Medulla oblongata (tissue), 1 donor: ENCODE results near the gene HIP1R.
"Not testable (repeated sequence)": the region's sequence is repeated elsewhere in the genome, so short reads cannot be mapped to it uniquely, and the experiment has no call there.

Source experiments
- DNase-seq: peaks from one replicate; pipeline ENCODE4 v3.0.0-alpha.2; 2015; ENCODE audit errors: extremely low spot score

Gene HIP1R

GRCh38 chr12:122874081-122874480 lies 38.8 kb downstream of the HIP1R start:
- DNase-seq, result no peak

GRCh38 chr12:122875590-122876220 lies 40.4 kb downstream of the HIP1R start:
- DNase-seq, result no peak

- DNase-seq, result not testable (repeated sequence)
These were observed 41.0 kb downstream of the HIP1R start for GRCh38 chr12:122876281-122876680.

DNA sequence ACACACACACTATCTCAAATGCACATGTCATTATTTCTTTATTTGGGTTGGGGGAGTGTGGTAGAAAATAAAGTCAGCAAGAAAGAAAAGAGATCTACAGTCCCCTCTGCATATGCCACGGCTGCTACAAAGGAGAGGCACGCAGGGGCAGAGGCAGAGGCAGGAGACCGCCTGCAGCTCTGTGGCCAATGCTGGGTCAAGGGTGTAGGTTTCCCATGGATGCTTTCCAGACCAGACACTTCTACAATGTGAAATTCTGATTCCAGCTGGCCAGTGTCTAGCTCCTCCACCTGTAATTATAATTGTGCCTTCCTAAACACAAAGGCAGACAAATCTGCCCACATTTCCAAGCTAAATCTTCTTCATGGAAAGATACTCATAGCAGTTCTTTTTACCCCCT lies 41.5 kb downstream of the HIP1R start:
- DNase-seq, result no peak

DNA sequence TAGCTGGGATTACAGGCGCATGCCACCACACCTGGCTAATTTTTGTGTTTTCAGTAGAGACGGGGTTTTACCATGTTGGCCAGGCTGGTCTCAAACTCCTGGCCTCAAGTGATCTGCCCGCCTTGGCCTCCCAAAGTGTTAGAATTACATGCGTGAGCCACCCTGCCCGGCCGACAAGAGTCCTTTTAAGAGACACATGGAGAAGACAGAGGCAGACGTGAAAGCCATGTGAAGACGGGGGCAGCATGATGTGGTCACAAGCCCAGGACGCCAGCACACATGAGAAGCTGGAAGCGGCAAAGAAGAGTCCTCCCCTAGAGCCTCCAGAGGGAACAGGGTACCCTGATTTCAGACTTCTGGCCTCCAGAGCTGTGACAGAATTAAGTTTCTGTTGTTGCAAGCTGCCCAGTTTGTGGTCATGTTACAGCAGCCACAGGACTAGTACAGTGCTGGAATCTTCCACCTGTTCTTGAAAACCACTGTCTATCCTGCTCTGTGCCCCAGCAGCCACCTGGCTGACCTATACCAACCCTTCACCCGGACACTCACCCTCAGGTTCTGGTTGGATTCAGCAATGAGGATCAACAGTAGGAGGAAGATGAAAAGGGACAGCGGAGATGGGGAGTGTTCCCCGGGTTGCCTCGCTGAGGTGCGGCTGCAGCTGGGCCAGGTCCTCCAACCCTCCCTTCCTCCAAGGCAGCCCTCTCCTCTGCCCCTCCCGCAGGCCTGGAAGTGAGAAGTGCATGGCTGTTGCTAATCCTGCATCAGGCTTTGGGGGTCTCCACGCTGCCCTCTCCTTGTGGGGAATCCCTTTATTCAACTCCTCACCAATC lies 43.7 kb downstream of the HIP1R start:
- DNase-seq, result no peak

DNA sequence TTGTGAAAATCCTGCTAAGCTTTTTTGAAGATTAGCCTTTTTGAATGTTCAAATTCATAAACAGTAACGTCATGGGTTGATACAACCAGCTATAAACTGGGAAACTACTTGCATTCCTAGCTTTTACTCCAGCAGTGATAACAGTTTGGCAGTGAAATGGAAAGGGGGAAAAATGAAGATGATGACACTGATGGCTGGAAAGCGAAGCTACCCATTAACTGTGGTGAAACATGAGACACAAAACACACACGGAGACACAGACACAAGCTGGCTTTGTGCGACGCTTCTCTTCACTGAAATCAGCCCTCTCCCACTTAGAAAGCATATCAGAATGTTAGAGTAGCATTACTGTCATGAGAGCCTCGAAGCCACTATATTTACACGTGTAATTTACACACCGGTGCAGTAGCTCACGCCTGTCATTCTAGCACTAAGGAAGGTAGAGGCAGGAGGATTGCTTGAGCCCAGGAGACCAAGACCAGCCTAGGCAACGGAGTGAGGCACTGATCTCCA lies 45.0 kb downstream of the HIP1R start:
- DNase-seq, result no peak

GRCh38 chr12:122880668-122881067 lies 45.4 kb downstream of the HIP1R start:
- peak; percentile 84 for DNase-seq

- DNase-seq, result no peak
These were observed 47.8 kb downstream of the HIP1R start for GRCh38 chr12:122882908-122883558.

DNA sequence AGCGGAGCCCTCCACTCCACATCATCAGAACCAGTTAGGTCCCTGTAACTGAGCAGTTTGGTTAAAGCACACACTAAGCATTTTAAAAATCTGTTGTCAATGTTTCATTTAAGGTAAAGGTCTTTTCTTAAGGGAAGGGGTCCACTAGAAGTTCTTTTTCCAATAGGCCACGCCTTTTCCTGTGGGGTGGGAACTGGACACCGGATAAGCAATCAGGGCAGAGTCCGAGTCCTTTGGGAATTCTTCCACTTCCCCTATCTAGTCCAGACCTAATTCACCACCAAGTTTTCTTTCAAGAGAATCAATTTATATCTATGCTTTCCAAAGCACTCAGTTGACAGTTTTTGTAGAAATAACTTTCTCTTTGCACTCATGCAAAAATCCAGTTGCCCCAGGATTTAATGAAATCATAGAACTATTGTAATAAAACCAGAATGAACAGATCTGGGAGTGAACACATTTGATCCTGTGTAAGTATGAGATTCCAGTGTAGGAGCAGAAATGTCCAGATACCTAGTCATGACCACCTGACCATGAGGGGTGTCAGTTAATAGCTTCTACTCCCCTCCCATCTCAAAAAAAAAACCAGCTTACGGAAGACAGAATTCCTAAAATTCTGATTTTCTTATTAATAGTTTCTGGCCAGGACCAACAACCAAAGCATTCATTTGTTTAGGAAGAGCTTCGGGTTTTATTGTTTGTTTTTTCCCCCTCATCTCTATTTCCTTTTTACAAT lies 49.0 kb downstream of the HIP1R start:
- DNase-seq, result no peak

DNA sequence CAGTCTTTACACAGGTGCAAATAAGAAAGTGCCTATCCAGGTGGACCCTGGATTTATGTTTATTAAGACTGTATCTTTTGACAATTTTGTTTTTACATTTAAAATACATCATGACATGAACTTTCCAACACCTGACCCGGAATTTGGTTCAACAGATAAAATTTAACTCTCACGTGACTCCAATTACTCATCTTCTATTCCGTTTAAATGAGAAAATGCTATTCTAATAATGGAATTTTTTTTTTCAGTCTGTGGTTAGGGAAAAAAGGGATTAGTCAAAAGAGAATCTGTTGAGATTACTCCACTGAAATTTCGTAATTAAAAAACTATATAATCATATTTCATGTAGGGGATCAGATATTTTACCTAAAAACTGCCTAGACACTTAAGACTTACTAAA lies 49.6 kb downstream of the HIP1R start:
- DNase-seq, result no peak

DNA sequence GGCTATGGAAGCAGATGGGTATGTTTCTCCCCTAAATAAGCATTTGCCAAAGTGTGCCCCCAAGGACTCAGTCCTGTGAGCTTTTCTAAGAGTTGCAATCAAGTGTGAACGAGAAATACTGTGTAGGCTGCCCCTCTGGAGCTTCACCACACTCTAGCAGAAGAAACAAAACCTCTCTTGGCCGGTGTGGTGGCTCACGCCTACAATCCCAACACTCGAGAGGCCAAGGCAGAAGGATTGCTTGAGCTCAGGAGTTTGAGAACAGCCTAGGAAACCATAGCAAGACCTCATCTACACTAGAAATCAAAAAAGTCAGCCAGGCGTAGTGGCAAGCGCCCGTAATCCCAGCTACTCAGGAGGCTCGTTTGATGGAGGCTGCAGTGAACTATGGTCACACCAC lies 50.9 kb downstream of the HIP1R start:
- DNase-seq, result no peak

DNA sequence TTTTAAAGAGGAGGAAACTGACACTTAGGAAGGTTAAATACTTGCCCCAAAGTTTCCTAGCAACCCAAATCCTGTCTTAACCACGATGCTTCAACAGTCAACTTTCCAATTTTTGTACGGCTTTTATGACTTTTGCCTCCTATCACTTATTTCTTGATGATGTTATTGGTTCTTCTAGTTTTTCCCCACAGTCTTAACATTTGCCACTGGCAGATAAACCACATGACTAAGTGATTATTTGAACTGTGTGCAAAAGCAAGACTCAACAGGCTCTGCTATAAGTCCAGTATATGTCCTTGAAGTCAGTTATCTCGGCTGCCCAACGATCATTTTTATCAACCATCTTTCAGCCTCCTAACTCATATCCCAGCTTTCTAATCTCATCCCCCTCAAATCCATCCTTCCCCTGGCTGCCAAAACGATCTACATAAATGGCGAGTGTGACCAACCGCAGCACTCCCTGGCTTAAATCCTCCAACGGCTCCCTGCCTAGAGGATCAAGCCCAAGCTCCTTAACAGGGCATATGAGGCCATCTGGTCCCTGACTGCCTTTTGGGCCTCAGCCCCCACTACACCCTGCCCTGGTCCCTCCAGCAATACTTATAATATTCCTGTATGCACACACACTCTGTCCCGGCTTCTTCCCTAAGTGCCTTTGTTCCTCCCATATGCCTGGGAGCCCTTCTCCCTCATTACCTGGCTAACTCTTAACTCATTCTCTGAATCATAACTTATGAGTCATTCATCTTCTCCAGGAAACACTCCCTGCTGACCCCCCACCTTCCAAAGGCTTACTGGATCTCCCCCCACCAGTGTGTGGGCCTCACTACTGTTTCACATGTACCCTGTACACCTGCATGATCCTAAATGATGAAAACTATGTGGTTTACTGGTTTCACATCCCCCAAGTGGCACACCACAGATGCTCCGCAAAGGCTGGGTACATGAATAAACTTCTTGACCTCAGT lies 51.9 kb downstream of the HIP1R start:
- no peak for DNase-seq

DNA sequence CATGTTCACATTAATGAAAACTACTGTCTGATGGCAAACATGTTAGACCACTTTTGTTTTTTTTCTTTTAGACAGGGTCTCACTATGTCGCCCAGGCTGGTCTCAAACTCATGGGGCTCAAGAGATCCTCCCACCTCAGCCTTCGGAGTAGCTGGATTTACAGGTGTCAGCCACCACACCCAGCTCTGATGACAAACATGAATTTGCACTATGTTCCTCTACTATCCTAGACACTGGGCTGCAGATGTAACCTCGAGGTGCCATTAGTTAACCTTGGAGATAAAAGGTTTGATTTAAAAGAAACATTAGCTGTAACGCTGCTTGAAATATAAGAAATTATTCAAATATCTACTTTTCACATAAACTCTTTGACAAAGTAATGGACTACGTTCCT lies 52.6 kb downstream of the HIP1R start:
- DNase-seq, result no peak

- DNase-seq, result peak; percentile 70
These were observed 53.0 kb downstream of the HIP1R start for GRCh38 chr12:122888232-122888752.

DNA sequence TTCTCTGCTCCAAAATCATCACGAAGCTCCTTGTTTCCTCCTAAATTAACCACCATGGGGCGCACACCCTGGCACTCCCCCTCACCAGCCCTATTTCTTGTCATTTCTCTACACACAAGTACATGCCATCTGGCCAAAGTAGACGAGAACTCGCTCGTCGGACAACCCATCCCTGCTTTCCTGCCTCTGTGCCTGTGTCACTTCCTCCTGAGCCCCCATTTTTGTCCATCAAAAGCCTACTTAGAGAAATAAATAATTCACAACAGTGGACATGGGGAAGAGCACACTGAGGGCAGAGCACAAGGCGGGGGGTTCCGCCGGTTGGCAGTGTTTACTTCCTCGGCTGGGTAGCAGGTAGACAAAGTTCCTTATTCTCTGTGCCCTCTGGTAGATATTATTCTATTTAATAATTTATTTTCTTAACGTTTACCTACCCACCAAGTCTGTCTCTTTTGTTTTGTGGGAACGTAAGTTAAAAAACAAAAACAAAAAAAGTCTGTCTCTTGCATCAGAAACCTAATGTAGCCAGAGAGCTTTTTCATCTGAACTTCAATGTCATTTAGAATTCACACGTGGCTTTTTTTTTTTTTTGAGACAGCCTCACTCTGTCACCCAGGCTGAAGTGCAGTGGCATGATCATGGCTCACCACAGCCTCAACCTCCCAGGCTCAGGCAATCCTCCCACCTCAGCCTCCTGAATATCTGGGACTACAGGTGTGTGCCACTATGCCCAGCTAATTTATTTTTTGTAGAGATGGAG lies 54.7 kb downstream of the HIP1R start:
- DNase-seq, result no peak

GRCh38 chr12:122891661-122892525 lies 56.6 kb downstream of the HIP1R start:
- peak; percentile 66 for DNase-seq

DNA sequence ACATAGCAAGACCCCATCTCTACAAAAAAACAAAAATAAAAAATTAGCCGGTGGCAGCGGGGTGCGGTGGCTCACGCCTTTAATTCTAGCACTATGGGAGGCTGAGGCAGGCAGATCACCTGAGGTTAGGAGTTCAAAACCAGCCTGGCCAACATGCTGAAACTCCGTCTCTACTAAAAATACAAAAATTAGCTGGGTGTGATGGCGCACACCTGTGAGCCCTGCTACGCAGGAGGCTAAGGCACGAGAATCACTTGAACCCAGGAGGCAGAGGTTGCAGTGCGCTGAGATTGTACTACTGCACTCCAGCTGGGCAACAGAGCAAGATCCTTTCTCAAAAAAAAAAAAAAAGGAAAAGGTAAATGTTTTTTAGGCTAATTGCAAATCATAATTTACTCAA lies 57.5 kb downstream of the HIP1R start:
- not testable (repeated sequence) for DNase-seq

DNA sequence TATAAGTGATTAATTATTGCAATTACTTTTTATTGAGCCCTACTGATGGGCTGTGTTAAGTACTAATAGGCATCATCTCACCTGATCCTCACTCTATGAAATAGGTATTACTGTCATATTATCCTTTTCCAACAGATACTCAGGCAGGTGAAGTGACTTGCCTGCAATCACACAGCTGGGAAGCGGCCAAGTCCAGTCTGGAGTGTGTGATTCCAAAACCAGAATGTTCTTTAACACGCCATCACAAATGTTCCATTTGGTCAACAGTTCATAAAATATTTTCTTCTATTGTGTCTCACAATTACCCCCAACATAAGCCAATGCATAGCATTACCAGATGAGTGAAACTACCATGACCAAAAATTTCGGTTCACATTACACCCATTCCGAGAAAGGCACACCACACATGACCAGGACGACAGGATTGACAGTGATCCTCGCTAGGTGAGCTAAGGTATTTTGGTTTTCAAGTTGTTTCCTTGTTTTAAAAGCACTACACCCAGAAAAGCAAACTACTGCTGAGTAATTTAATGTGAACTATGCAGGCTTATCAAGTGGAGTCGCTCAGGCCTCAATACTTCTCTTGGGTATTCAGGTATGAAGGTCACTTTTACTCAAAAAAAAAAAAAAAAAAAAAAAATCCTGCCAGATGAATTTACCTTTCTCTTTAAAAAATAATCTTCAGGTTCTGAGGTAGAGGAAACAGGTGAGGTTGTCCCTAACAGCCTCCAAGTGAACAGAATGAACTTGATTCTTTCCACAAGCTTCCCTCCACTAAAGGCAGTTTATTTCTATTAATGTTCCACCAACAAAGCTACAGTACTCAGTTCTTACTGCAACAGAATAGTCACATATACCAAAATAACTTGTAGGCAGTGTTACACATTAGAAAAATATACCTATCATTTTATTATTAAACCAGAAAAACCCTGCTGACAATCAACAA lies 58.2 kb downstream of the HIP1R start:
- DNase-seq, result no peak
